GM23248 (cell line): Measurements from ENCODE around the gene SPINK9.

Experiments
- EZH2 ChIP-seq: fragments of 200-600 bp; sonication (generic); IDR thresholded peaks from 2 replicates; pipeline ENCODE4 v1.6.1; 2018; ENCODE audit warnings: antibody characterized with exemption, mild to moderate bottlenecking; ENCODE audit not compliant: insufficient read depth, poor library complexity, severe bottlenecking
- EZH2phosphoT487 ChIP-seq: fragments of 200-600 bp; sonication (generic); IDR thresholded peaks from 2 replicates; pipeline ENCODE4 v1.6.1; 2018; ENCODE audit warnings: antibody characterized with exemption, moderate library complexity, mild to moderate bottlenecking, low read depth; ENCODE audit not compliant: insufficient read depth

DNA sequence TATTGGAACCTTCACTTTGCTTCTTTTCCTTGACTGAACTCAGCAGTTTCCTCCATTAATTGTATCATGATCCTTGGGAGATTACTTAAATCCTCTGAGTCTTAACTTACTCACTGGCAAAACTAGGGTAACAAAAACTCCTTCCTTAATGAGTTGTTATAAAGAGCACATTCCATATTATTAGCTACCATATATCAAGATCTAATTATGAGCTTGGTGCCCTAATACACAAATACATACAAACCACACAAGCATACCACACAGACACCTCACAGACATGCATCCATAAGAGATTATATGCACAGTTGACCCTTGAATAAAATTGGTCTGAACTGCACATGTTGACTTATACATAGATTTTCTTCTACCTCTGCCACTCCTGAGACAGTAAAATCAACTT is 25.6 kb upstream of the SPINK9 start:
- TF ChIP-seq EZH2 (no peak), EZH2phosphoT487 (no peak)
